ENCODE measurements around the gene CD24. TPM values are rescaled to one million over a fixed set of nuclear protein-coding genes. Genes with fewer than 3 reads are reported as not detected.

The CD24 gene
- total RNA-seq, 4 donors from 2014 or later: 3.1 to 116 (median 5.3) TPM

- 59 to 62% methylated on average over 4 of the region's 4 CpGs for WGBS, 2 donors (ENCODE audit: low coverage in 1 of 2)
- Histone ChIP-seq H3K27ac (no peak overlapping the region), H3K36me3 (no peaks in the 10 kb centered on the region), H3K4me1 (no peaks in the 10 kb centered on the region), H3K4me3 (no peak overlapping the region), H3K9me3 (no peaks in the 10 kb centered on the region), H3K27me3 (peaks cover 77% of the 10 kb centered on the region)
- TF ChIP-seq EP300 (IDR thresholded peaks at IDR 0.05) (no peak), POLR2A (IDR thresholded peaks at IDR 0.05) (no peak), CTCF (IDR thresholded peaks at IDR 0.05) (no peak), POLR2AphosphoS5 (IDR thresholded peaks at IDR 0.05) (no peak)
- no peak for ATAC-seq
Measured at GRCh38 chr6:106981926-106982325, 7.4 kb upstream of the CD24 start.

- no peak for ATAC-seq
- Histone ChIP-seq H3K27me3 (peaks cover 85% of the 10 kb centered on the region), H3K27ac (no peak overlapping the region), H3K9me3 (no peaks in the 10 kb centered on the region), H3K4me1 (no peaks in the 10 kb centered on the region), H3K4me3 (no peak overlapping the region), H3K36me3 (no peaks in the 10 kb centered on the region)
- WGBS, 2 donors (ENCODE audit: low coverage in 1 of 2): 91% methylated on average over 3 to 4 of the region's 4 CpGs
- TF ChIP-seq CTCF (IDR thresholded peaks at IDR 0.05): no peak
- no peak for TF ChIP-seq POLR2AphosphoS5 (IDR thresholded peaks at IDR 0.05)
Measured at GRCh38 chr6:106980926-106981325, 6.4 kb upstream of the CD24 start.

GRCh38 chr6:106979435-106979884, 4.9 kb upstream of the CD24 start:
- Histone ChIP-seq H3K36me3 (no peaks in the 10 kb centered on the region), H3K9me3 (no peaks in the 10 kb centered on the region), H3K27ac (no peak overlapping the region), H3K27me3 (peaks cover 89% of the 10 kb centered on the region), H3K4me3 (no peak overlapping the region), H3K4me1 (peaks cover 0 to 14% (median 4%) of the 10 kb centered on the region in 3 donors)
- WGBS, 2 donors (ENCODE audit: low coverage in 1 of 2): 0 to 4% methylated on average over 3 to 5 of the region's 8 CpGs
- no peak for ATAC-seq
- TF ChIP-seq CTCF (IDR thresholded peaks at IDR 0.05) (peak; percentile 67 to 91 (median 76)), POLR2AphosphoS5 (IDR thresholded peaks at IDR 0.05) (no peak)

- no peak for ATAC-seq
- Histone ChIP-seq H3K27me3 (peaks cover 94% of the 10 kb centered on the region), H3K4me3 (no peak overlapping the region), H3K27ac (no peak overlapping the region), H3K36me3 (no peaks in the 10 kb centered on the region), H3K9me3 (no peaks in the 10 kb centered on the region), H3K4me1 (peaks cover 0 to 28% (median 15%) of the 10 kb centered on the region in 3 donors)
- TF ChIP-seq EP300 (IDR thresholded peaks at IDR 0.05) (no peak), CTCF (IDR thresholded peaks at IDR 0.05) (no peak), POLR2A (IDR thresholded peaks at IDR 0.05) (no peak), POLR2AphosphoS5 (IDR thresholded peaks at IDR 0.05) (no peak)
- 48 to 64% methylated on average over 3 of the region's 3 CpGs for WGBS, 2 donors (ENCODE audit: low coverage in 1 of 2)
Measured at GRCh38 chr6:106977246-106977645, 2.7 kb upstream of the CD24 start.

- H3K36me3 ChIP-seq: no peaks in the 10 kb centered on the region
- H3K27ac ChIP-seq: no peak overlapping the region
- TF ChIP-seq POLR2A (IDR thresholded peaks at IDR 0.05) (no peak), EP300 (IDR thresholded peaks at IDR 0.05) (no peak), CTCF (IDR thresholded peaks at IDR 0.05) (no peak), POLR2AphosphoS5 (IDR thresholded peaks at IDR 0.05) (no peak)
- no peak for ATAC-seq
- no peak overlapping the region for H3K4me3 ChIP-seq
- no peaks in the 10 kb centered on the region for H3K9me3 ChIP-seq
- H3K27me3 ChIP-seq: peaks cover 98% of the 10 kb centered on the region
- WGBS, 2 donors (ENCODE audit: low coverage in 1 of 2): 64 to 65% methylated on average over 1 to 4 of the region's 5 CpGs
- peaks cover 0 to 28% (median 15%) of the 10 kb centered on the region in 3 donors for H3K4me1 ChIP-seq
Measured at GRCh38 chr6:106976270-106976669, 1.7 kb upstream of the CD24 start.

All from gastroesophageal sphincter (tissue), 4 donors.